Suppressor macrophage treated with lipopolysaccharide for 1 hour (primary cell): ENCODE data around the gene TAF6.
"Not testable (repeated sequence)": the region's sequence is repeated elsewhere in the genome, so short reads cannot be mapped to it uniquely, and the experiment has no call there.

Experiments used
- DNase-seq, 3 donors: peaks; one replicate each; pipeline ENCODE4 v3.0.0-alpha.2; 2020 to 2022

TAF6 gene

GRCh38 chr7:100152404-100152803, 33.2 kb upstream of the TAF6 start:
- DNase-seq = peak; percentile 72 to 83 (median 79)

- DNase-seq = peak; percentile 98 to 99 (median 98)
Observed at GRCh38 chr7:100148559-100149328, 29.6 kb upstream of the TAF6 start, which contains the start of gene LAMTOR4. LAMTOR4 (plus strand) TSS chr7:100148918; CDS start chr7:100148973, 55 bp downstream.

- no peak for DNase-seq
Observed at GRCh38 chr7:100148225-100148558, 29.0 kb upstream of the TAF6 start.

GRCh38 chr7:100147278-100147677, 28.1 kb upstream of the TAF6 start:
- DNase-seq = no peak

- DNase-seq = not testable (repeated sequence)
Observed at GRCh38 chr7:100146350-100146749, 27.2 kb upstream of the TAF6 start.

GRCh38 chr7:100142461-100142860, 23.3 kb upstream of the TAF6 start:
- DNase-seq = no peak

- DNase-seq = no peak
Observed at GRCh38 chr7:100141555-100141949, 22.4 kb upstream of the TAF6 start.

- no peak for DNase-seq
Observed at GRCh38 chr7:100137851-100138760, 18.9 kb upstream of the TAF6 start.

- peak; percentile 77 to 84 (median 80) for DNase-seq
Observed at GRCh38 chr7:100132697-100133151, 13.6 kb upstream of the TAF6 start.

- DNase-seq = no peak
Observed at GRCh38 chr7:100132126-100132525, 13.0 kb upstream of the TAF6 start.

GRCh38 chr7:100130608-100131453, 11.7 kb upstream of the TAF6 start:
- DNase-seq = peak; percentile 79 to 85 (median 84)

- not testable (repeated sequence) for DNase-seq
Observed at GRCh38 chr7:100130220-100130607, 11.1 kb upstream of the TAF6 start.

GRCh38 chr7:100128637-100128963, 9.4 kb upstream of the TAF6 start:
- DNase-seq = no peak

- DNase-seq = peak in 1 of 3 donors; percentile 20
Observed at GRCh38 chr7:100127866-100128636, 8.9 kb upstream of the TAF6 start.

GRCh38 chr7:100126931-100127865, 8.0 kb upstream of the TAF6 start, which contains the start of gene MBLAC1:
MBLAC1 (plus strand) TSS chr7:100126967; CDS start chr7:100127396, 429 bp downstream.
- peak; percentile 86 to 94 (median 92) for DNase-seq

- no peak for DNase-seq
Observed at GRCh38 chr7:100126239-100126930, 7.2 kb upstream of the TAF6 start.

GRCh38 chr7:100124301-100125230, 5.4 kb upstream of the TAF6 start:
- no peak for DNase-seq

- no peak for DNase-seq
Observed at GRCh38 chr7:100122568-100122967, 3.4 kb upstream of the TAF6 start.

GRCh38 chr7:100122067-100122466, 2.9 kb upstream of the TAF6 start:
- DNase-seq = no peak
